Nasal cavity respiratory epithelium epithelial cell of viscerocranial mucosa (primary cell): ENCODE measurements around the gene GRSF1. TPM values are rescaled to one million over a fixed set of nuclear protein-coding genes. Genes with fewer than 3 reads are reported as not detected.

Experiments used
- total RNA-seq: library from RNA; depleted of rRNA; stranded (reverse); fragments of >200 nt; gene quantifications from 2 replicates; pipeline ENCODE4 v1.2.3, GENCODE V29; 2014

Gene GRSF1
- 55.4 and 102 TPM in 2 replicates for total RNA-seq

GRCh38 chr4:70839589-70840093, at the start of gene GRSF1:
TSS of gene GRSF1 (minus strand) at chr4:70839890. CDS start at chr4:70839827, 63 bp downstream.

Other genes starting within 250 kb of the GRSF1 start
- gene AMBN, start 247.6 kb downstream of the GRSF1 start, total RNA-seq = not detected in 2 replicates
- not detected in 2 replicates for gene ENAM, start 211.1 kb downstream of the GRSF1 start, total RNA-seq
- gene JCHAIN, start 173.4 kb downstream of the GRSF1 start, total RNA-seq = 0.34 TPM in 1 of 2 replicates, not detected in the other
- gene UTP3, start 151.4 kb downstream of the GRSF1 start, total RNA-seq = 19.5 and 36.2 TPM in 2 replicates
- gene RUFY3, start 117.9 kb downstream of the GRSF1 start, total RNA-seq = 40.0 and 63.1 TPM in 2 replicates
- 12.6 and 20.4 TPM in 2 replicates for gene MOB1B, start 62.5 kb upstream of the GRSF1 start, total RNA-seq
- 15.4 and 19.5 TPM in 2 replicates for gene DCK, start 153.8 kb upstream of the GRSF1 start, total RNA-seq